Heart right ventricle (tissue), 16 donors: ENCODE measurements around the gene PPIF. TPM values are rescaled to one million over a fixed set of nuclear protein-coding genes. Genes with fewer than 3 reads are reported as not detected.
A peak's percentile ranks its signal among the peaks of the same experiment; 100 is the strongest.

Experiments used
- ATAC-seq, 8 donors: fragments of 200-7000 bp; cut with Tn5 transposase; one replicate each; pipeline ENCODE4 v1.9.1; 2020; ENCODE audit warnings: mild to moderate bottlenecking in 8 of 8, moderate library complexity in 8 of 8, moderate number of reproducible peaks in 1 of 8
- DNase-seq, 2 donors: peaks; one replicate each; pipeline ENCODE4 v3.0.0-alpha.2; 2020
- H3K27ac ChIP-seq, 10 donors: fragments of 200-600 bp; sonication (generic) in 2 of 10; one replicate each; pipeline versions ENCODE4 v1.5.0 to v1.8.0; 2020 to 2022; ENCODE audit warnings: mild to moderate bottlenecking in 3 of 10
- H3K27me3 ChIP-seq, 7 donors: fragments of 200-600 bp; one replicate each; pipeline ENCODE4 v1.8.0; 2021 to 2022; ENCODE audit warnings: mild to moderate bottlenecking in 2 of 7
- H3K36me3 ChIP-seq, 9 donors: fragments of 200-600 bp; sonication (generic) in 1 of 9; one replicate each; pipeline versions ENCODE4 v1.5.0 to v1.8.0; 2020 to 2022; ENCODE audit warnings: mild to moderate bottlenecking in 2 of 9
- H3K4me1 ChIP-seq, 9 donors: fragments of 200-600 bp; sonication (generic) in 1 of 9; one replicate each; pipeline versions ENCODE4 v1.5.0 to v1.8.0; 2020 to 2022; ENCODE audit warnings: mild to moderate bottlenecking in 4 of 9
- H3K4me3 ChIP-seq, 10 donors: fragments of 200-600 bp; sonication (generic) in 2 of 10; one replicate each; pipeline versions ENCODE4 v1.5.0 to v1.8.0; 2020 to 2022; ENCODE audit warnings: mild to moderate bottlenecking in 7 of 10, moderate library complexity in 2 of 10
- H3K9me3 ChIP-seq, 11 donors: fragments of 200-600 bp in 10 of 11; sonication (generic) in 2 of 11; one replicate each; pipeline versions ENCODE4 v1.5.0 to v1.8.0; 2013 to 2022; ENCODE audit warnings: mild to moderate bottlenecking in 2 of 11, control low read depth in 1 of 11, moderate library complexity in 1 of 11
- CTCF ChIP-seq, 9 donors: fragments of 200-600 bp; sonication (generic) in 2 of 9; IDR thresholded peaks; one replicate each; pipeline versions ENCODE4 v1.5.0 to v1.8.0; 2021 to 2022; ENCODE audit warnings: antibody characterized with exemption in 9 of 9, mild to moderate bottlenecking in 5 of 9, moderate library complexity in 1 of 9
- WGBS, 2 donors: extraction: QIAGEN DNeasy Blood & Tissue Kit; methylation state at CpG; one replicate each; pipeline ENCODE4 v1.1.7; 2013; ENCODE audit warnings: inconsistent platforms in 1 of 2; 5-methylcytosine and 5-hydroxymethylcytosine counted together
- intact Hi-C, 10 donors: fragments of 100-400 bp; cut with DNase I; formaldehyde crosslinking; loops; one replicate each; pipeline versions ENCODE4 v1.11.1 to v1.14.2; 2022
- polyA plus RNA-seq, 2 donors: library from polyadenylated mRNA; stranded (reverse); fragments of 200-250 nt; gene quantifications; one replicate each; pipeline ENCODE4 v1.2.3, GENCODE V29; 2013
- total RNA-seq, 10 donors: library from RNA; stranded (reverse); fragmentation: NEBNext Ultra II Directional in 3 of 10; extraction: Animal tissue kit (Norgen Biotek cat#: 25700) in 3 of 10; gene quantifications; one replicate each; pipeline versions ENCODE4 v1.2.1 to v1.2.4, GENCODE V29; 2021 to 2023
- donor health status: Arrhythmogenic right ventricular cardiomyopathy.
- donor health status: ischemic (EF 13 %, LVEDD 7.1; RV severe dilation, severe dysfunction).
- donor health status: healthy with polysubstance abuse.
- donor health status: DM: no; HTN: yes; CAD: no.
- donor health status: DM: no; HTN: no; CAD: no.
- donor health status: ischemic (EF 25% LVEDD 6.9; RV normal size, moderate dysfunction).
- donor health status: ischemic (EF 25% LVEDD 5.7; RV mildly dilated, moderate dysfunction).
- donor health status: healthy.
- donor health status: DM: yes; HTN: yes; CAD: no.
- donor health status: Ischemic cardiomyopathy.
- donor health status: ischemic (EF 35%, LVEDD 5.7; RV mildly dilated, moderate dysfunction).
- donor health status: nonischemic (EF 11% LVEDD 7.7; RV severe dilation, severe dysfunction).
- donor health status: DM: yes; HTN: yes; CAD: no.
- donor health status: PGD.
- donor health status: ischemic (EF 29% LVEDD 5.4; RV normal size, mild dysfunction).
- donor health status: nonischemic (EF 23%, LVEDD 6.1; RV moderate dilation, normal function).

Gene PPIF
- total and polyA plus RNA-seq, 12 donors = 44.3 to 205 (median 146) TPM

- Histone ChIP-seq H3K27ac (no peak overlapping the region), H3K4me3 (no peak overlapping the region), H3K36me3 (peaks cover 0 to 56% (median 7%) of the 10 kb centered on the region in 9 donors), H3K4me1 (peaks cover 17 to 59% (median 52%) of the 10 kb centered on the region in 9 donors), H3K27me3 (no peaks in the 10 kb centered on the region), H3K9me3 (no peaks in the 10 kb centered on the region)
- no peak for TF ChIP-seq CTCF (IDR thresholded peaks at IDR 0.05)
- ATAC-seq = no peak
- 95 to 98% methylated on average over 4 of the region's 4 CpGs for WGBS, 2 donors
- peak in 1 of 2 donors; percentile 8 for DNase-seq
- intact Hi-C loops = loop anchor here in 1 of 10 donors (10.0 kb wide), 1 partner anchor 51 kb away; the partner anchor contains the start of gene ZCCHC24
Observed at GRCh38 chr10:79393221-79393923, 46.1 kb downstream of the PPIF start.

- H3K9me3 ChIP-seq = no peaks in the 10 kb centered on the region
- 96% methylated on average over 17 of the region's 17 CpGs for WGBS, 2 donors
- H3K27ac ChIP-seq = peak overlapping the region in 1 of 10 donors; percentile 31
- ATAC-seq (no peak), DNase-seq (peak in 1 of 2 donors; percentile 8)
- H3K4me3 ChIP-seq = no peak overlapping the region
- peaks cover 0 to 49% (median 7%) of the 10 kb centered on the region in 9 donors for H3K36me3 ChIP-seq
- intact Hi-C loops = loop anchor here in 1 of 10 donors (10.0 kb wide), 1 partner anchor 51 kb away; the partner anchor contains the start of gene ZCCHC24
- H3K27me3 ChIP-seq = no peaks in the 10 kb centered on the region
- TF ChIP-seq CTCF (IDR thresholded peaks at IDR 0.05) = no peak
- H3K4me1 ChIP-seq = peaks cover 20 to 60% (median 47%) of the 10 kb centered on the region in 9 donors
Observed at GRCh38 chr10:79393924-79394610, 46.8 kb downstream of the PPIF start.

GRCh38 chr10:79394664-79395063 lies 47.4 kb downstream of the PPIF start:
- intact Hi-C loops = loop anchor here in 2 of 10 donors (5.0 to 10.0 kb wide), 2 partner anchors 50 to 53 kb away; partner anchors contain the start of gene ZCCHC24 (in 2 of the 2)
- peaks cover 26 to 64% (median 42%) of the 10 kb centered on the region in 9 donors for H3K4me1 ChIP-seq
- ATAC-seq (no peak), DNase-seq (peak in 1 of 2 donors; percentile 0)
- no peaks in the 10 kb centered on the region for H3K27me3 ChIP-seq
- no peak overlapping the region for H3K4me3 ChIP-seq
- H3K9me3 ChIP-seq = no peaks in the 10 kb centered on the region
- TF ChIP-seq CTCF (IDR thresholded peaks at IDR 0.05) = no peak
- H3K36me3 ChIP-seq = peaks cover 0 to 46% (median 7%) of the 10 kb centered on the region in 9 donors
- WGBS, 2 donors = 77 to 81% methylated on average over 5 of the region's 5 CpGs
- H3K27ac ChIP-seq = no peak overlapping the region

- no peak for TF ChIP-seq CTCF (IDR thresholded peaks at IDR 0.05)
- DNase-seq = no peak
- no peaks in the 10 kb centered on the region for H3K27me3 ChIP-seq
- H3K4me3 ChIP-seq = no peak overlapping the region
- 76 to 79% methylated on average over 5 of the region's 5 CpGs for WGBS, 2 donors
- H3K4me1 ChIP-seq = peaks cover 10 to 66% (median 28%) of the 10 kb centered on the region in 9 donors
- ATAC-seq = no peak
- no peaks in the 10 kb centered on the region for H3K9me3 ChIP-seq
- H3K36me3 ChIP-seq = peaks cover 0 to 35% (median 7%) of the 10 kb centered on the region in 9 donors
- H3K27ac ChIP-seq = peak overlapping the region in 4 of 10 donors; percentile 88 to 89 (median 88)
- intact Hi-C loops = loop anchor here in 2 of 10 donors (5.0 to 10.0 kb wide), 2 partner anchors 48 to 51 kb away; partner anchors contain the start of gene ZCCHC24 (in 2 of the 2)
Observed at GRCh38 chr10:79396520-79396919, 49.3 kb downstream of the PPIF start.
